Epithelial cell of esophagus (primary cell): ENCODE data around the gene PDXDC1.
"Not testable (repeated sequence)": the region's sequence is repeated elsewhere in the genome, so short reads cannot be mapped to it uniquely, and the experiment has no call there.

Source experiments
- DNase-seq: peaks from one replicate; pipeline ENCODE4 v3.0.0; 2010; ENCODE audit warnings: low read depth
- H3K4me3 ChIP-seq: 2 replicates; pipeline ENCODE4 v1.5.1; 2011; ENCODE audit warnings: mild to moderate bottlenecking, low read length, control low read depth
- TF ChIP-seq, protein P1 (sequence below): IDR thresholded peaks from 2 replicates; pipeline ENCODE4 v1.5.1; 2011; ENCODE audit warnings: low read depth, mild to moderate bottlenecking, low read length, control low read depth, inconsistent platforms; ENCODE audit not compliant: insufficient read depth; ENCODE audit errors: missing control alignments

Gene PDXDC1

DNA sequence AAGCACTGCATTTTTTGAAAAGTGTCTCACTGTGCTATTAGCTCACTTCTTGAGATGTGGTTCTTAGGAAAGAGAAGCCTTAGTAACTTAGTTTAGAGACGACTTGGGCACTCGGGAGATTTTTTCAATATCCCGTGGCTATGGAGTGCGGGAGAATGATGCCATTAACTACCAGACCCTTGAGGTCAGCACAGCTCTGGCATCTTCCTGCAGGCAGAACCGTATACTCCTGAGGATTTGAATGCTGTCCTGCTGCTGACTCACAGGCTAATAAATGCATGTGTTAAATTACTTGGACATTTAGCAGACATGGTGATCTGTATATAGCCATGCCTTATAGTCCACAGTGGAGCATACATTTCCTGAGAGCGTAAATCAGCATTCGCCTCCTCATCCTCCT, 46.6 kb downstream of the PDXDC1 start:
- DNase-seq, H3K4me3 ChIP-seq: not testable (repeated sequence)

DNA sequence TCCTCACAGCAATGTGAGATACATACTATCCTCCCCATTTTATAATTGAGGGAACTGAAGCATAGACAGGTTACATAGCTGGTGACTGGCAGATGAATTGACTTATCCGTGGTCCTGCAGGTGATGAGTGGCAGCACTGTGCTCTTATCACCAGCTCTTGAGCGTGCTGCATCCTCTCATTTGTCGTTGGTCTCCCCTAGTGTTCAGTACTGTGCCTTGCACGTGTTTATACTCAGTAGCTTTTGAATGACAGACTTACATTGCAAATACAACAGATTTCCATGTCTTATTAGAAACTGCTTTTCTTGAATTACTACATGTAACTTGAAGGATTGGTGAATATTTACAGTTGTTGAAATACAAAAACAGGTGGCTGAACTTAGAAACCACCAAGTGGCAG, 47.4 kb downstream of the PDXDC1 start:
- H3K4me3 ChIP-seq: not testable (repeated sequence)
- DNase-seq: peak; percentile 63
- TF ChIP-seq, protein P1, sequence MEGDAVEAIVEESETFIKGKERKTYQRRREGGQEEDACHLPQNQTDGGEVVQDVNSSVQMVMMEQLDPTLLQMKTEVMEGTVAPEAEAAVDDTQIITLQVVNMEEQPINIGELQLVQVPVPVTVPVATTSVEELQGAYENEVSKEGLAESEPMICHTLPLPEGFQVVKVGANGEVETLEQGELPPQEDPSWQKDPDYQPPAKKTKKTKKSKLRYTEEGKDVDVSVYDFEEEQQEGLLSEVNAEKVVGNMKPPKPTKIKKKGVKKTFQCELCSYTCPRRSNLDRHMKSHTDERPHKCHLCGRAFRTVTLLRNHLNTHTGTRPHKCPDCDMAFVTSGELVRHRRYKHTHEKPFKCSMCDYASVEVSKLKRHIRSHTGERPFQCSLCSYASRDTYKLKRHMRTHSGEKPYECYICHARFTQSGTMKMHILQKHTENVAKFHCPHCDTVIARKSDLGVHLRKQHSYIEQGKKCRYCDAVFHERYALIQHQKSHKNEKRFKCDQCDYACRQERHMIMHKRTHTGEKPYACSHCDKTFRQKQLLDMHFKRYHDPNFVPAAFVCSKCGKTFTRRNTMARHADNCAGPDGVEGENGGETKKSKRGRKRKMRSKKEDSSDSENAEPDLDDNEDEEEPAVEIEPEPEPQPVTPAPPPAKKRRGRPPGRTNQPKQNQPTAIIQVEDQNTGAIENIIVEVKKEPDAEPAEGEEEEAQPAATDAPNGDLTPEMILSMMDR: peak; percentile 63

DNA sequence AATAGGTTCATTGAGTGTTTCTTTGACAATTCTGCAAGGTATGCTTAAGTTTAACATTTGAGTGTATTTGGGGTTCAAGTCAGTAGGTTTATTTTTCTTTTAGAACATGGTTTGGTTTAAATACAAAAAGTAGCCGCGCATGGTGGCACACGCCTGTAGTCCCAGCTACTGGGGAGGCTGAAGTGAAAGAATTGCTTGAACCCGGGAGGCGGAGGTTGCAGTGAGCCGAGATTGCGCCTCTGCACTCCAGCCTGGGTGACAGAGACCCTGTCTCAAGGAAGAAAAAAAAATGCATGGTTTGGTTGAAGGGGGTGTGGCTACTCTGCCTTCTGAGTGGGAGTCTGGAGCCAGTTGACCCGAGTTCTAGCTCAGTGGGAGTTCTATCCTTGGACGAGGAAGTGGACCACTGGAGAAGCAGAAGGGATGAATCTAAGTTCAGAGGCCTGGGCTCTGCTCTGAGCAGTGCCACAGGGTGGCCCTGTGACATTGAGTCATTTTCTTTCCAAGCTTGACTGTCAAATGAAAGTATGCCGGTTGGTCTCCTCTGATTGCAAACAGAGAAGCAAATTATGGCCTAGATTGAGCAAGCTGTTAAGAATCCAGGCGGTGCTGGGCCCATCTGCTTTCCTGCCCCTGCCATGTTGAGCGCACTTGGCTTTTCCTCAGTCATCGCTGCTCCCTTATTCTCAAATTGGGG, 48.7 kb downstream of the PDXDC1 start:
- DNase-seq, H3K4me3 ChIP-seq: not testable (repeated sequence)

DNA sequence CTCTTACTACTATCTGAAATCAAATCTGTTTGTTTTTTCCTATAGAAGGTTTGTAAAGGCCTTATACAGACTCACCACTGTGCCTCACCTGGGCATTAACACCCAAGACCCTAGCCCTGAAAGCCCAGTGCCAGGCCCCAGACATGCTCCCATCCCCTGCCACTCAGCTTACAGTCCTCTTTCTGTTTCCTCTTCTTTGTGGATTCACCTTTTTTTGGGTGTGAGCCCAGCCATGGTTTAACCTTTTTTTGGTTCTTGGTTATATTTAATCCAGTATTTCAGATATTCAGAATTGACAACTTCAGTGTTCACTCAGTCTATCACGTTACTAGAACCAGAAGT, 50.0 kb downstream of the PDXDC1 start:
- DNase-seq, H3K4me3 ChIP-seq: not testable (repeated sequence)

DNA sequence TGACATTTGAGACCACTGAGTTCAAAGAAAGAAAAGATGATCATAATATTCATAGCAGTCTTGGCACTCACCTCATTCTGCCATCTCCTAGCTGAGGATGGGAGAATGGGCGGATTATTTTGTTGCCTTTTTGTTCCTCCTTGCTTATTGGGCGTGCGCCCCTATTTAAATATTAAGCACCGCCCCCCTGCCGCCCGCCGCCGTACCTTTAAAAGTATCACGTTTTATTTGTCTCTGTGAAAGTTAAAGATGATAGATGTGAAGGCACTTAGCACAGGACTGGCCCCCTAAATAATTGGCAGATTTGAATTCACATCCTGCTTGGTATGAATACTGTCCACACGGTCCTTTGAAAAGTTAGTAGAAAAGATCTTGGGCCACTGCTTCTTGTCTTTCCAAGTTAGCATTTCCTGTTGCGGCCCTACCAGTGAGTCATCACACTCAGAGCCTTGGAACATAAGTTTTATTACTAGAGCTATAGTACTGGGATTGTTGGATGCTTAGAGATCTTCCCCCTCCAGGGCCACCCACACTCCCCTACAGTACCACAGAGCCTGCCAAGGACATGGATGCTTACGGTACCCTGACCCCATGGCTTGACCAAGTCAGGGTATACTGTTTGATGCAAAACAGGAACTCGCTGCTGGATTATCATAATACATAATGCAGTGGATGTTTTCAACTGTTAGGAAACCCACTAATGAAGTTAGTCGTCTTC, 50.6 kb downstream of the PDXDC1 start:
- not testable (repeated sequence) for DNase-seq, H3K4me3 ChIP-seq

DNA sequence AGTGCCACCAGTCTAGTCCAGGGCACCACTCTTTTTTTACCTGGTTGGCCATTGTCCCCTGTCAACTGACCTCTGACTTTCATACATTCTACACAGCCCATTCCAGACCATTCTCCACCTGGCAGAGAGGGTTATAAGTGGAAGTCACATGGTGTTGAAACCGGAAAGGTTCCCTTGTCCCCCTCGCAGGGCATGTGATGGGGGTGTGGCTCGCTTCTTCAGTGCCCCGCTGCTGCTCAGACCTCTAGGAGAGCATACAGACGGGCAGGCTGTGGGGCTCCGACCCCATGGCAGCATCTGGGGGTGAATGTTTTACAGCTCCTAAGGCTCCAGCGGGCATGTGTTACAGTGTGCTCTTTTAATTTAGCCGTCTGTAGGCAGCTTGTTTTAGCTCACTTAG, 52.2 kb downstream of the PDXDC1 start:
- DNase-seq, H3K4me3 ChIP-seq: not testable (repeated sequence)

DNA sequence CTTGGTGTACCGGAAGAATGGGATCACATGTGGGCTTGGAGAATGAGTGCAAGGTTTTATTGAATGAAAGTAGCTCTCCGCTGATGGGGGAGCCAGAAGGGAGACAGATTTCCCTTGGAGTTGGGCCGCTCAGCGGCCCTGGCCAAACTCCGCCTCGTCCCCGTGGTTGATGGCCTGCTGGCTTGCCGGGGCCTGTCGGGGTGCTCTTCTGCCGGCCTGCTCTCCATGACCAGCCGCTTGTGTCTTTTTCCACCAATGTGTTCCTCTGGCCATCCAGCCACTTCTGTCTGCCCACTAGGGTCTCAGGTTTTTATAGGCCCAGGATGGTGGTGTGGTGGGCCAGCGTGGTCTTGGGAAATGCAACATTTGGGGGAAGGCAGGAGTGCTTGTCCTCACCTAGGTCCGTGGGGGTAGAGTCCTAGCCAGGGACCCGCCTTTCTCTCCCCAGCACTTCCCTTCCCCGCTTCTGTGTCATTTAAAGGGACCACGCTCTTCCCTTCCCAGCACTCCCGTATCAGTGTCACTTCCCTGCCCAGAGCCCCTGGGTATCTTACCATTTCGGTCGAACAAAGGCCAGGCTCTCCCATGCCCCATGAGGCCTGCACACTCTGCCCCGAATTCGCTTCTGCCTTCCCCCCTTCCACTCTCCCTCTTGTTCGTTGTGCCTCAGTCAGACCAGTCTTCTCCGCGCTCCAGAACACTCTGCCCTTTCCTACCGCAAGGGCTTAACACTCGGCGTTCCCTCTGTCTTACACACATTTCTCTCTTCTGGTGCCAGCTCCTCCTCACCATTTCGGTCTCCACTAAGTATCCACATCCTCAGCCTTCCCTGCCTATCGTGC, 52.9 kb downstream of the PDXDC1 start:
- DNase-seq, H3K4me3 ChIP-seq: not testable (repeated sequence)

DNA sequence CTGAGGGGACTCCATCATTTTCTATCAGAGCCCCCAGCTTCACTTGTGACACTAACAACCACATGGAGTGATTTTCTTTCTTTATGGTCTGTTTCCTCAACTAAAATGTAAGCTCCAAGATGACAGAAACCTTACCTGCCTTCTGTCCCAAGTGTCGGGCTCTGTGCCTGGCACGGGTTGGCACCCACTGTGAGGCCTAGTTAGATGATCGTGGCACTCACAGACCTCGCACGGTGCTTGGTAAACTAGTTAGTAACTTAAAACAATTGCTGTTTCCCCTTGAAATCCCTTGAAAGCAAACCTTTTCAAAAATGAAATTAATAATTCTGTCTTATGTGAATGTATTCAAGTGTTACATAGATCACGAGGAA, 53.5 kb downstream of the PDXDC1 start:
- H3K4me3 ChIP-seq, DNase-seq: not testable (repeated sequence)

DNA sequence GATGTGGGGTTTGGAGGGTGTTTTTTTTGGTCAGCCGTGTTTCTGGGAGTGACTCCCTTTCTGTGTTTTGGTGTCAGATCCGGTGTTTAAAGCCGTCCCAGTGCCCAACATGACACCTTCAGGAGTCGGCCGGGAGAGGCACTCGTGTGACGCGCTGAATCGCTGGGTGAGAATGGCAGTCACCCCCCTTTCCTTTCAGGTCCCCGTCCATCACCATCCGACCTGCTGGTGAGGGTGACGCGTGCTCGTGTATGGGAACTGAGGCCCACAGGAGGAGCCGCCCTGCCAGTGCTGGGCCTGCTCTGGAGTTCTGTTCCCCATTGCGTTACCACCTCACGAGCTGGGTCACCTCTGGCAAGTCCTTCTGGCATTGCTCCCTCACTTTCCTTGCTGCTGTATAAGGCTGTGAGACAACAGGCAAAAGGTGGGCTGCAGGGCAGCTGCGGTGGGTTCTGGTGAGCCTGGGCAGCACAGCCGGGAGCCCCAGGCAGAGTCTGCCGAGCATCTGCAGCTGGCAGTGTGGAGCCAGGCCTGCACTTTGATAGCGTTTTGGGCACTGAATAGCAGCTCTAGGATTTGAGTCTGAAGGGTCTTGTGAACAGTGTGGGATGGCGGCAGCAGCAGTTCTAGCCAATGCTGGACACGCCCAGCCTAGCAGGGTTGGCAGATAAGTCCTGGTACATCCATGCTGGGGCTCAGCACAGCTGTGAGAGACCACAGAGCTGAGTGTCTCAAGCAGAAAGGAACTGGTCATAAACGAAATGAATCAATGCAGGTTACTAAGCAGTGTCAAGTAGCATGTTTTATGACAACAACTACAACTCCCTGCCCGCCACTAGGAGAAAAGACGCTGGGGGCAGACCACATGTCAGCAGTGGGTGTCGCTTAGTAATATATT, 54.2 kb downstream of the PDXDC1 start:
- not testable (repeated sequence) for DNase-seq, H3K4me3 ChIP-seq

DNA sequence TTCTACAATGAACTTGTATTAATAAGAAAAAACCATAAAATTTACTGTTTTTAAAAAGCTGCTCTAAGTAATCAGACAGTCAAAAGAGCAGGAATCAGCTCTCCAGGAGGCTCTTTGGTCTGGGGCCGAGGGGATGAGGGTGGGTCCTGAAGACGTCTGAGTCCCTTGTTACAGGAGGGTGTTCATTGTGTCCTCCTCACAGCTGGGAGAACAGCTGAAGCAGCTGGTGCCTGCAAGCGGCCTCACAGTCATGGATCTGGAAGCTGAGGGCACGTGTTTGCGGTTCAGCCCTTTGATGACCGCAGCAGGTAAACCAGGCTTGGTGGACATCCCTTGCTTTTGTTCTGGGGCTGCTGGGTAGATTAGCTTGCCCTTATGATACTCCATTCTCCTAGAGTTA, 54.9 kb downstream of the PDXDC1 start:
- H3K4me3 ChIP-seq, DNase-seq: not testable (repeated sequence)

DNA sequence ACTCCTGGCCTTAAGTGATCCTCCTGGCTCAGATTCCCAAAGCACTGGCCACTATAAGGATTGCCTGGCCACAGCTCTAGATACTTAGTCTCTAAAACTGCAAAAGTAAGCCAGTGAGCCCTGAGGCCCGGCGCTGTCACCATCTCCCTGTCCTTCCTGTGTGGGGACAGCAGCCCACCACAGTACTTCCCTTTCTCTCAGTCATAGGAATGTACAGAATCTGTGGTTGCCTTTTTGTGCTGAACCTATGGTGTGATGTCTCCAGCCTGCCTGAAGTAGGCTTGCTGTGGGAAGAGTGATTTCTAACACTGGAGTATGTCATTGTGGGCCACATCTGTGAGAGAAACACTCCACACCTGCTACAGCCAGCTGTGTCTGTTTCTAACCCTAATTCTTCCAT, 56.4 kb downstream of the PDXDC1 start:
- TF ChIP-seq, protein P1: no peak
- no peak overlapping the region for H3K4me3 ChIP-seq
- no peak for DNase-seq
